ENCODE measurements around the gene RTCB.

The RTCB gene

DNA sequence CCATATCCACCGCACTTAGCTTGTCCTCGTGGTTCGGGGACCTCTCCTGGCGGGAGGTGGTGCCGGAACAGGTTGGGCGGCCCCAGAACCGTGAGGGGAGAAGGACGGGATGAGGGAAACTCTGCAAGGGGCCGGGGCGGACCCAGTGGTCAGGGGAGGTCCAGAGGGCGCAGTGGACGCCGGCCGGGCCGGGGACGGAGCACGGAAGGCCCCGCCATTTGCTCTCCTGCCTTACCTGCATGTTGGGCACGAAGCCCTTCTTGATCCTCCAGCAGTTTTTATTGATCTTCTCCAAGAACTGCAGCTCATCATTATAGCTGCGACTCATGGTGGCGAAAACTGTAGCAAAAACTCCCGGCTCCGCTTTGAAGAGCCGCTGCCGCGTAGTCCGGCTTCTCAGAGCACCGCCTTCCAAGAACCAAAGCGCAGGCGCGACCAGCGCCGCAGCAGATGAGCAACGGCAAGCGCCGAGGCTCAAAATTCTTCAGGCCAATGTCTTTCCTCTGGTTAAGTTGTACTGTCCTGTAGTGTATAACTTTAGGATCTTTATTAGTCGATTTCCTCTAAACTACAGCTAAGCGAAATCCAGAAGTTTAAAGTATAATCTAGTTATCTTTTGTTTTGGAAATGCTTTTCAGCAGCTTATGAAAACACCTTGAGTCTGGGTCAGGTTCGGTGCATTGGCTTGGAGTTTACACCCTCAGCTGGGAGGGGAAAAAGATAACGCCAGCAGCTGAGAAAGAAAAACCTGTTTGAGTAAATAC is at the start of gene RTCB:
TSS of gene RTCB (minus strand) at position 419 of the 764 bp plus-strand sequence. CDS start at position 328, 91 bp downstream.
- peak; percentile 32 for DNase-seq

GRCh38 chr22:32457031-32457430 is 45.0 kb upstream of the RTCB start:
- no peak for DNase-seq

- DNase-seq: peak; percentile 2
Observed at GRCh38 chr22:32448980-32449379, 36.9 kb upstream of the RTCB start.

- no peak for DNase-seq
Observed at GRCh38 chr22:32446321-32446720, 34.3 kb upstream of the RTCB start.

GRCh38 chr22:32444068-32444467 is 32.0 kb upstream of the RTCB start:
- DNase-seq: no peak

- DNase-seq: no peak
Observed at GRCh38 chr22:32430352-32430751, 18.3 kb upstream of the RTCB start.

- DNase-seq: no peak
Observed at GRCh38 chr22:32426881-32427280, 14.8 kb upstream of the RTCB start.

DNA sequence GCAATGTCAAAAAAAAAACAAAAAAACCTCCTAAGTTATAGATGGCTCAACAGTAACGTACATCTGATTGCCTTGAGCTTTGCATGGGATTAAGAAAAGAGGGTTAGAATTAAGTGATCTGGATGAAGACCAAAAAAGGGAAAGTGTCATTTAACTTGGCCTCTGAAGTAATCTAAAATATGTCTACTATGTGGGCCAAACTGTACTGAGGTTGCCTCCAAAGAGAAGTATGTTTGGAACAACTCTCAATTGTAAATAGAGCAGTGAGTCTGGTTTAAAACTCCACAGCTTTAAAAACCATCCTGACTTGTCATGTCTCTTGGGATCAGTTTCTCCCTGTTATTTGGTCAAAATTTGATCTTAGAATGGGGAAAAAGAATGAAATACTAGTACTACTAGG is 11.6 kb upstream of the RTCB start:
- no peak for DNase-seq

- DNase-seq: no peak
Observed at GRCh38 chr22:32422062-32422461, 10.0 kb upstream of the RTCB start.

GRCh38 chr22:32421484-32421883 is 9.4 kb upstream of the RTCB start:
- DNase-seq: no peak

- no peak for DNase-seq
Observed at GRCh38 chr22:32417906-32418305, 5.9 kb upstream of the RTCB start.

- no peak for DNase-seq
Observed at GRCh38 chr22:32416556-32417085, 4.6 kb upstream of the RTCB start.

DNA sequence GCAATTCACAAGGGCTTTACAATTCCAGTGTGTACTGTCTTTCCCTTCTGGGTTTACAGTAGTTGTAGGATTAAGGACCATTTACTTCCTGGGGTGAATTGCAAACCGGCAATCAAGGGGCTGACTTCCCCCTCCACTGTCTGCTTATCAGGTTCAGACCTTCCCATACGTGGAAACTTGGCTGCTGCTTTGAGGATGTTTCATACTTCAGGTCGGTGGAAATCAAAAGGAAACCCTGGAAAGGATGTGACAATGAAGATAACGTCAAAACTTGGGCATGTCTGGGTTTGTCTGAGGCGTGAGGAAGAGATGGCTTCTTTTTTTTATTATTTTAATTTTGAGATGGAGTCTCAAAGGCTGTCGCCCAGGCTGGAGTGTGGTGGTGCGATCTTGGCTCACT is 2.1 kb upstream of the RTCB start:
- no peak for DNase-seq

DNA sequence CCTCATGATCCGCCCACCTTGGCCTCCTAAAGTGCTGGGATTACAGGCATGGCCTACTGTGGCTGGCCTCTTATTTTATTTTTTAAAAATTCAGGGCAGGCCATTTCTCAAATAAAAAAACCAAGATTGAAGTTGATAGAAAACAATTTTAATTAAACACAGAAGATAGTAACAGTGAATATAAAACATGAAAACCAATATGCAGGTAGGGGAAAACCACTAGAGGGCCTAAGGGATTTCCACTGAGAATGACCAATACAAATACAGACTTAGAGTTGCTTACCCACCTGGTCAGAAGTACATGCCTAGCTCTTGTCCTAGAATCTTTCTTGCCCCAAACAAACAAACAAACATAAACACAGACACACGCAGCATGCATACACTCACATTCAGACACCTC is 1.7 kb upstream of the RTCB start:
- no peak for DNase-seq

- DNase-seq: no peak
Observed at GRCh38 chr22:32411402-32411801, 645 bp downstream of the RTCB start.

DNA sequence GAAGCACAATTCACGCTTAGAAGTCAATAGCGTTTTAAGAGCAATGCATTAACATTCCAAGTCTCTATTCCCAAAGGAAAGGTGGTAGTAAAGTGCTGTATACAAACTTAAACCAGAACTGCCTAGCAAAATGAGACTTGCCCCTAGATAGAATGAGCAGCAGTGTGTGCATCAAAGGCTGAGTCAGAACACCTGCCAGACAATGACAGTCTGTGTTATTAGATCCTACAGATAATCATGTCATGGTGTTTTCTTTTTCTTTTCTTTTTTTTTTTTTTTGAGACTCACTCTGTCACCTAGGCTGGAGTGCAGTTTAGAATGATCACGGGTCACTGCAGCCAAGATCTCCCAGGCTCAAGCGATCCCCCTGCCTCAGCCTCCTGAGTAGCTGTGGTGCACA is 1.6 kb downstream of the RTCB start:
- DNase-seq: no peak

GRCh38 chr22:32409977-32410376 is 2.1 kb downstream of the RTCB start:
- DNase-seq: no peak

GRCh38 chr22:32407936-32408335 is 4.1 kb downstream of the RTCB start:
- no peak for DNase-seq

- no peak for DNase-seq
Observed at GRCh38 chr22:32407312-32407711, 4.7 kb downstream of the RTCB start.

DNA sequence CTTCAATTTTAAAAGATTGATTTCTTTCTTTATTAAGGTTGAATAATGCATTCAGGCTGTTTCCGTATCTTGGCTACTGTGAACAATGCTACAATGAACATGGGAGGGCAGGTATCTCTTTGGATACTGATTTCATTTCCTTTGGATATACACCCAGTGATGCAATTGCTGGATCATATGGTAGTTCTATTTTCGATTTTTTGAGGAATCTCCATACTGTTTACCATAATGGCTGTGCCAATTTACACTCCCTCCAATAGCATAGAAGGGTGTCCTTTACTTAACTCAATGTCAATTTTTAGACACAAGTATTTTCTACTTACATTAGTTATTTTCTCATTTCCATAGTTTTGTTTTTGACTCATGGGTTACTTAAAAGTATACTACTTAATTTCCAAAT is 8.0 kb downstream of the RTCB start:
- DNase-seq: no peak

- no peak for DNase-seq
Observed at GRCh38 chr22:32401486-32401885, 10.6 kb downstream of the RTCB start.

DNA sequence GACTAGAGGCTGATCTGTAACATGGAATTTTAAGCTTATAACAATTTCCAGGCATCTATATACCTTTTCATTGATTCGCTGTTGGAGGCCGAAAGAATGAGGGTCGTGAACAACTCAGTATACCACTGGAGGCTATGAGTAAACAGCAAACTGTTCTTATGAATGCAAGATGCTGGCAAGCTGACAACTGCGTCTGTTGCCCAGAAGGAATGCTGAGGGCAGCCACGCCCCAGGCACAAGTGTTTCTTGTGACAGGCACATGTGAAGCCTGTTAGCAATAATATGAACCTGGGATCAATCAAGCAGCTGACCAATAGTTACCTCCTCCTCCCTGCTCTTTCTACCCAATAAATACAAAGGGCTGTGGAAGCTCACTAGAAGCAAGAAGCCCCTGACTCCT is 15.3 kb downstream of the RTCB start:
- no peak for DNase-seq

DNA sequence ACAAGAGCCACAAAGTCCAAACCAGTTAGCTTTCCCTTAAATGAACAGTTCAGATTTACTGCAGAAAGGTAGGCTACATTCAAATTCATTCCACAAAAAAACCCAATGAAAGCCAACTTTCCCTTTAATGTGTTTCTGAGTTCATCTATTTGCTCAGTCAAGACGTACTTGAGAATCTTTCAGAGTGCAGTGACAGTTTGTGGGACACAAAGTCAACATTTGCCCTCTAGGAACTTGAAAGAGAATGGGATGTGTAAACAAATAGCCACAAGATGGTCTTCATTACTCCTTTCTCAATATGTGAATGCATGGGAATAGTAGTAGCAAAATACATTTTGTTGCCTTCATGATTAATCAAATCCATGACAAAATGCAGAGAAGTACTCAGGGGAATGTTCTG is 15.8 kb downstream of the RTCB start:
- DNase-seq: no peak

DNA sequence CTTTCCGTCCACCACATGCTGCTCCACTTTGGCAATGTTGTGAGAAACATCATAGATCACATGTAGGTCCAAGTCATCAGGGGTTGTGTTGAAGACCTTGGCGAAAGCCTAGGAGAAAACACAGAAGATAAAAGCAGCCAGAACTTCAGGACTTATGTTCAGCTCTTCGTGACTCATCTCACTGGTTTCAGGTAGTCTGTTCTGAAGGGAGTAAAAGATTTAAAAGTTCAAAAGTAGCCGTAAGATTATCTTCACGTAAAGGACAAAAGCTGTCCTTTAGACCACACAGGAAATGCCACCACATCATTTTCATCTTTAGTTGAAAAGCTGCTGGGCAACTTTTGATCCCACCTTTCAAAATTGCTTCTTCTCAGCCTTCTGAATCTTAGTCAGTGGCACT is 16.9 kb downstream of the RTCB start:
- no peak for DNase-seq

GRCh38 chr22:32389685-32390084 is 22.4 kb downstream of the RTCB start:
- no peak for DNase-seq
